ENCODE data around the gene STAG1.

The STAG1 gene

GRCh38 chr3:136703429-136703828 is 48.7 kb downstream of the STAG1 start:
- H3K27ac ChIP-seq = no peak overlapping the region
- no peaks in the 10 kb centered on the region for H3K9me3 ChIP-seq (ENCODE audit: severe bottlenecking)
- no peak overlapping the region for H3K4me3 ChIP-seq (ENCODE audit: low read depth, low read length)
- no peaks in the 10 kb centered on the region for H3K36me3 ChIP-seq
- no peaks in the 10 kb centered on the region for H3K27me3 ChIP-seq (ENCODE audit: insufficient read depth, low read depth, severe bottlenecking)
- TF ChIP-seq CTCF (IDR thresholded peaks at IDR 0.05; ENCODE audit: low read depth, low read length) = no peak
- DNase-seq = no peak

DNA sequence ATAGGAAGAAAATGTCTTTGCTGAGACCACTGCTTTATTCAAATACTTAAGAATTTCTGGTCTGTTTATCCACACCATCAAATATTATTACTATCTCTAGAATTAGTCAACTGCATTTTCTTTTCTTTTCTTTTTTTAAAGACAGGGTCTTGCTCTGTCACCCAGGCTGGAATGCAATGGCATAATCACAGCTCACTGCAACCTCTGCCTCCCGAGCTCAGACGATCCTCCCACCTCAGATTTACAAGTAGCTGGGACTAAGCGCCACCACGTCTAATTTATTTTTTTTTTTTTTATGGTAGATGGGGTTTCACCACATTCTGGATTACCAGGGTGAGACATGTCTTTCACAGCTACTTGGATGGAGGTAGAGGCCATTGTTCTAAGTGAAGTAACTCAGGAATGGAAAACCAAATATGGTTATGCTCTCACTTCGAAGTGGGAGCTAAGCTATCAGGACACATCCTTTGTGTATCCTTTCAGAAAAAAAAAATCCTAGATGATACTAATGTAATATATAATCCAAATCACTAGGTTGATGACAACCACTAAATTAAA is 52.8 kb downstream of the STAG1 start:
- H3K4me3 ChIP-seq (ENCODE audit: low read depth, low read length) = no peak overlapping the region
- DNase-seq = no peak
- no peaks in the 10 kb centered on the region for H3K27me3 ChIP-seq (ENCODE audit: insufficient read depth, low read depth, severe bottlenecking)
- no peak for TF ChIP-seq CTCF (IDR thresholded peaks at IDR 0.05; ENCODE audit: low read depth, low read length)
- no peak overlapping the region for H3K27ac ChIP-seq
- H3K9me3 ChIP-seq (ENCODE audit: severe bottlenecking) = no peaks in the 10 kb centered on the region
- H3K36me3 ChIP-seq = no peaks in the 10 kb centered on the region

GRCh38 chr3:136698361-136698760 is 53.8 kb downstream of the STAG1 start:
- Histone ChIP-seq H3K9me3 (ENCODE audit: severe bottlenecking) (no peaks in the 10 kb centered on the region), H3K36me3 (no peaks in the 10 kb centered on the region), H3K27me3 (ENCODE audit: insufficient read depth, low read depth, severe bottlenecking) (no peaks in the 10 kb centered on the region), H3K27ac (no peak overlapping the region), H3K4me3 (ENCODE audit: low read depth, low read length) (no peak overlapping the region)
- TF ChIP-seq CTCF (IDR thresholded peaks at IDR 0.05; ENCODE audit: low read depth, low read length) = no peak
- DNase-seq = no peak

DNA sequence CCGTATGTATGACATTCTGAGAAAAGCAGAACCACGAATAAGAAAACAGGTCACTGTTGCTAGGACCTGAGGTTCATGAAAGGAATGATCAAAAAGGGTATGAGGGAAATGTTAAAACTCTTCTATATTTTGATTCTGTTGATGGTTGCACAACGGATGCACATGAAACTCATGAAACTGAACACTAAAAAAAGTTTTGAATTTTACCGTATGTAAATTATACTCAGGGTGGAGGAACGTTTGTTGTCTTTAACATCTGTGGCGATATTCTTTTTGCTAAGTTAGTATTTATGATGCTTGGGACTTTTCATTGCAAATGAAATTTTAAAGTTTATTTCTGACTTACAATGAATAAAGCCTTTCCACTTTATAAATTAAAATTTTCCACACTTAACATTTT is 55.4 kb downstream of the STAG1 start:
- no peaks in the 10 kb centered on the region for H3K9me3 ChIP-seq (ENCODE audit: severe bottlenecking)
- no peaks in the 10 kb centered on the region for H3K27me3 ChIP-seq (ENCODE audit: insufficient read depth, low read depth, severe bottlenecking)
- no peaks in the 10 kb centered on the region for H3K36me3 ChIP-seq
- H3K4me3 ChIP-seq (ENCODE audit: low read depth, low read length) = no peak overlapping the region
- H3K27ac ChIP-seq = no peak overlapping the region
- DNase-seq = no peak
- TF ChIP-seq CTCF (IDR thresholded peaks at IDR 0.05; ENCODE audit: low read depth, low read length) = no peak

DNA sequence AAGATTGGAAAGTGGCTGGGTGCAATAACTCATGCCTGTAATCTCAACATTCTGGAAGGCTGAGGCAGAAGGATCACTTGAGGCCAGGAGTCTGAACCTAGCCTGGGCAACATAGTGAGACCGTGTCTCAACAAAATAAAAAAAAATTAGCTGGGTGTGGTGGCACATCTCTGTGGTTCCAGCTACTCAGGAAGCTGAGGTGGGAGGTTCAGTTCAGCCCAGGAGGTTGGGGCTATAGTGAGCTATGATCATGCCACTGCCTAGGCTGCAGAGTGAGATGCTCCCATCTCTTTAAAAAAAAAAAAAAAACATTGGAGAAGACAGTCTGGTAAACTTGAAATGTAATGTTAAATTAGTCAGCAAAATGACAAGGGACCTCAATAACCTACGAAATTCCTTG is 57.9 kb downstream of the STAG1 start:
- no peaks in the 10 kb centered on the region for H3K36me3 ChIP-seq
- H3K4me3 ChIP-seq (ENCODE audit: low read depth, low read length) = no peak overlapping the region
- no peak for TF ChIP-seq CTCF (IDR thresholded peaks at IDR 0.05; ENCODE audit: low read depth, low read length)
- no peak overlapping the region for H3K27ac ChIP-seq
- no peak for DNase-seq
- no peaks in the 10 kb centered on the region for H3K27me3 ChIP-seq (ENCODE audit: insufficient read depth, low read depth, severe bottlenecking)
- no peaks in the 10 kb centered on the region for H3K9me3 ChIP-seq (ENCODE audit: severe bottlenecking)

- no peaks in the 10 kb centered on the region for H3K9me3 ChIP-seq (ENCODE audit: severe bottlenecking)
- DNase-seq = no peak
- TF ChIP-seq CTCF (IDR thresholded peaks at IDR 0.05; ENCODE audit: low read depth, low read length) = no peak
- H3K4me3 ChIP-seq (ENCODE audit: low read depth, low read length) = no peak overlapping the region
- no peaks in the 10 kb centered on the region for H3K36me3 ChIP-seq
- H3K27ac ChIP-seq = no peak overlapping the region
- H3K27me3 ChIP-seq (ENCODE audit: insufficient read depth, low read depth, severe bottlenecking) = no peaks in the 10 kb centered on the region
Measured at GRCh38 chr3:136690599-136690998, 61.6 kb downstream of the STAG1 start.
